ENCODE measurements around the gene PROP1.

The PROP1 gene

DNA sequence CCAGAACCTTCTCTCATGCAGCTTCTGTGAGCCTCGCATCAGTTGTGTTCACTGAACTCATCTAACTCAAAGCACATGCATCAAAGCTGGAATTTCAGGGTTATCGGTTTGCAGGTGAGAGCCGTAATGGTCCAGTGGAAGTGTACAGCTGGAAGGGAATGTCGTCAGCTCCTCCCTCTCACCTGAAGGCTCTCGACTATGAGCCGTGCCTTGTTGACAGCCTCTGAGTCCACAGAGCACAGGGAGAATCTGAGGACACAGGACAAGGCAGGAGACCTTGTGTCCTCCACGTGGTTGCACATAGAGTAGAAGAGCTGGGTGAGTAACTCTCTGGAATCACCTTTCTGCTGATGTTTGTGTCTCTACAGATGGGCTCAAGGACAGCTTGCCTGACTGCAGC, 38.8 kb downstream of the PROP1 start:
- no peak for TF ChIP-seq TCF12 (IDR thresholded peaks at IDR 0.05; ENCODE audit: low read depth)
- no peak for TF ChIP-seq EGR1 (IDR thresholded peaks at IDR 0.05)
- TF ChIP-seq ZBTB7A (IDR thresholded peaks at IDR 0.05; ENCODE audit: low read depth), result no peak
- TF ChIP-seq, protein P1, sequence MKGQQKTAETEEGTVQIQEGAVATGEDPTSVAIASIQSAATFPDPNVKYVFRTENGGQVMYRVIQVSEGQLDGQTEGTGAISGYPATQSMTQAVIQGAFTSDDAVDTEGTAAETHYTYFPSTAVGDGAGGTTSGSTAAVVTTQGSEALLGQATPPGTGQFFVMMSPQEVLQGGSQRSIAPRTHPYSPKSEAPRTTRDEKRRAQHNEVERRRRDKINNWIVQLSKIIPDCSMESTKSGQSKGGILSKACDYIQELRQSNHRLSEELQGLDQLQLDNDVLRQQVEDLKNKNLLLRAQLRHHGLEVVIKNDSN (IDR thresholded peaks at IDR 0.05), result no peak
- TF ChIP-seq, protein P2, sequence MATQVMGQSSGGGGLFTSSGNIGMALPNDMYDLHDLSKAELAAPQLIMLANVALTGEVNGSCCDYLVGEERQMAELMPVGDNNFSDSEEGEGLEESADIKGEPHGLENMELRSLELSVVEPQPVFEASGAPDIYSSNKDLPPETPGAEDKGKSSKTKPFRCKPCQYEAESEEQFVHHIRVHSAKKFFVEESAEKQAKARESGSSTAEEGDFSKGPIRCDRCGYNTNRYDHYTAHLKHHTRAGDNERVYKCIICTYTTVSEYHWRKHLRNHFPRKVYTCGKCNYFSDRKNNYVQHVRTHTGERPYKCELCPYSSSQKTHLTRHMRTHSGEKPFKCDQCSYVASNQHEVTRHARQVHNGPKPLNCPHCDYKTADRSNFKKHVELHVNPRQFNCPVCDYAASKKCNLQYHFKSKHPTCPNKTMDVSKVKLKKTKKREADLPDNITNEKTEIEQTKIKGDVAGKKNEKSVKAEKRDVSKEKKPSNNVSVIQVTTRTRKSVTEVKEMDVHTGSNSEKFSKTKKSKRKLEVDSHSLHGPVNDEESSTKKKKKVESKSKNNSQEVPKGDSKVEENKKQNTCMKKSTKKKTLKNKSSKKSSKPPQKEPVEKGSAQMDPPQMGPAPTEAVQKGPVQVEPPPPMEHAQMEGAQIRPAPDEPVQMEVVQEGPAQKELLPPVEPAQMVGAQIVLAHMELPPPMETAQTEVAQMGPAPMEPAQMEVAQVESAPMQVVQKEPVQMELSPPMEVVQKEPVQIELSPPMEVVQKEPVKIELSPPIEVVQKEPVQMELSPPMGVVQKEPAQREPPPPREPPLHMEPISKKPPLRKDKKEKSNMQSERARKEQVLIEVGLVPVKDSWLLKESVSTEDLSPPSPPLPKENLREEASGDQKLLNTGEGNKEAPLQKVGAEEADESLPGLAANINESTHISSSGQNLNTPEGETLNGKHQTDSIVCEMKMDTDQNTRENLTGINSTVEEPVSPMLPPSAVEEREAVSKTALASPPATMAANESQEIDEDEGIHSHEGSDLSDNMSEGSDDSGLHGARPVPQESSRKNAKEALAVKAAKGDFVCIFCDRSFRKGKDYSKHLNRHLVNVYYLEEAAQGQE (IDR thresholded peaks at IDR 0.05; ENCODE audit: low read depth), result no peak
- no peak for TF ChIP-seq EP300 (IDR thresholded peaks at IDR 0.05; ENCODE audit: borderline replicate concordance)
- TF ChIP-seq, protein P3, sequence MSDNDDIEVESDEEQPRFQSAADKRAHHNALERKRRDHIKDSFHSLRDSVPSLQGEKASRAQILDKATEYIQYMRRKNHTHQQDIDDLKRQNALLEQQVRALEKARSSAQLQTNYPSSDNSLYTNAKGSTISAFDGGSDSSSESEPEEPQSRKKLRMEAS (IDR thresholded peaks at IDR 0.05), result no peak
- no peak for TF ChIP-seq NFIC (IDR thresholded peaks at IDR 0.05)
- no peak for TF ChIP-seq TEAD4 (IDR thresholded peaks at IDR 0.05)

Measured in Ishikawa (cell line).